Amniotic stem cell (primary cell): ENCODE results near the gene MN1.

Source experiments
- DNase-seq: peaks from one replicate; lab custom pipeline; 2025; lab: John Stamatoyannopoulos, UW

MN1 gene

DNA sequence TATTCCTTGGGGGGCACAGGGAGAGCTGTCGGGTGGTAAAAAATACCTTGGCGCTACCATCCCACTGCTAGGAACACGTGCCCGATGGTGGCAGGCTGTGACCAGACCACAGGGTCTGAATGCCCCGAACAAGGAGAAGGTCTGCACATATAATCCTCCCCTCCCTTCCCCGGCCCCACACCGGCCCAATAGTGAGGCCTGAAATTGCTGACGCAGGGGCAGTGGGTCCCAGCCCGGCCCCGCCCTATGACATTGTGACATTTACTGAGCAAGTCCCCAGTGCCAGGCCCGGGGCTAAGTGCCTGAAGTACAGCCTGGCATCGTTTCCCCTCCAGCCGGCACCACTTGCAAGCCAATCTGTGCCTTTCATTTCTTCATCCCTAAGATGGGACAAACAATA, 19.5 kb downstream of the MN1 start:
- no peak for DNase-seq

DNA sequence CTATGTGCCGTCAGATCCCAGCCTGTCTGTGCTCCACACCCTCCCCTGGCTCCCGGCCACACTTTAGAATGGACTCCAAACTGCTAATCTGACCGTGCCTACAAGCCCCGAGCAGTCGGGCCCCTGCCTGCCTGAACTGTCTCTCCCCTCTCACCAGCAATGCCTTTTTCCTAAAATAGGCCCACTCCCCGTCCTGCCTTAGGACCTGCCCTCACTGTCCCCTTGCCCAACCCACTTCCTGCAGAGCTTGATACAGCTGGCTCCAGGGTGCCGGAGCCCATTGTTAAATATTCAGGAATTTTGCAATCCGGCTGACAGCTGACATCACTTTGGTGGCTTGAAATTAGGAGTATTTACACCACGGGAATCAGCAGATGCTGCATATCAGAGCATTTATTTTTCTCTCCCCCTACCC, 21.4 kb downstream of the MN1 start:
- DNase-seq: no peak

DNA sequence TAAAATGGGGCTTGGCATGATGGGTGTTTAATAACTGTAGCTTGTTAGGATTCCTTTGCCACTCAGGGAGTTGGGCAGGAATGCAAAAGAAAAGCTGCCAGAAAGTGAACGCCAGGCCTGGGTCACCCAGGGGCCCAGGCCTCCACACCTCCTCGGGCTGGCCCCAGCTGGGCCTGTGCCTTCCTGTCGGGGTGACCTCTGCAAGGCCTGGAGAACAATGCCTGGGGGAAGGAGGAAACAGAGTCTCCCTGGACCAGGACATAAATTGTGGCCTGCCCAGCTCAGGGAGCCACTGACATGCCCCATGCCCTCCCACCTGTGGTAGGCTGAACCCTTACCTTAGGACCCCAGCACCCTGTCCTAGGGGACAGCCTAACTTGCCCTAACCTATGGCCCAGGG, 21.9 kb downstream of the MN1 start:
- DNase-seq: no peak

DNA sequence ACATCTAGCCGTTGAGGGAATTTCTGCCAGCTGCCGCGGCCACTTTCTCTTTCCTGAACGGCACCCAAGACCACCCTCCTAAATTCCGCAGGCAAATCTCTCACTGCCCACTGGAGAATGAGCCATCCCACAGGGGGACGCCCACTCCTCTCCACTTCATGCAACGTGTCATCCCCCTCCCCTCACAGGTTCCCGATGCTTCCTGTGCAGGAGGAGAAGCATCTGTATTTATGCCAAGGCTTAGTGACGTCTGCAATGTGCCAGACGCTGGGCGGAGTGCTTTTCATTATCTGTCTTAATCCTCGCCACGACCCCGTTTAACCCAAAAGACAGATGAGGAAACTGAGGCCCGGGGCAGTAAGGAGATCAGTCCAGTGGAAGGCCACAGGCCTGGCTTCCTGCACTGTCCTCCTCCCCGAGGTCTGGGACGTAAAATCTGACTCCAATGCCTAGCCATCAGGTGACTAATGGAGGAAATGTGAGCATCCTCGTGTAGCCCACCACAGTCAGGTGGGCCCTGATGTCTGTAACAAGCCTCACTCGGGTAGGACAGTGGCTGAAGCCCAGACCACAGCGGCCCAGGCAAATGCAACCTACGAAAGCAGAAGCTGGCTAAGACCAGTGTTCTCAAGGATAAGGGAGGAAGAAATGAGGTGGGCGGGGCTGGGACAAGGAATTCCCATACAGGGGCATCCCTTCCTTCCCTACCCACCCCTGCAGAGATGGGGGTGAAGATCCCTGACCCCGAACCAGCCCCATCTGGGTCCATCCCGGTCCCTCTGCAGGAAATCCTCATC, 23.1 kb downstream of the MN1 start:
- DNase-seq: no peak

DNA sequence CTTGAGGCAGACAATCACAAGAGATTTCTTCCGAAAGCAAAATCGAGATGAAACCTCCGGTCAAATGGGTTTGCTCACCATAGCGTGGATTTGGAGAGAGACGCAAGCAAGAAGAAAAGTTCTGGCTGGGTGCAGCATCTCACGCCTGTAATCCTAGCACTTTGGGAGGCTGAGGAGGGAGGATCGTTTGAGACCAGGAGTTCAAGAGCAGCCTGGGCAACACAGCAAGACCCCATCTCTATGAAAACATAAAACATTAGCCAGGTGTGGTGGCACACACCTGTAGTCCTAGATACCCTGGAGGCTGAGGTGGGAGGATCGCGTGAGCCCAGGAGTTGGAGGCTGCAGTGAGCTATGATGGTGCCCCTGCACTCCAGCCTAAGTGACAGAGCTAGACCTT, 24.4 kb downstream of the MN1 start:
- no peak for DNase-seq

- no peak for DNase-seq
These were observed 25.0 kb downstream of the MN1 start for GRCh38 chr22:27776650-27776958.

DNA sequence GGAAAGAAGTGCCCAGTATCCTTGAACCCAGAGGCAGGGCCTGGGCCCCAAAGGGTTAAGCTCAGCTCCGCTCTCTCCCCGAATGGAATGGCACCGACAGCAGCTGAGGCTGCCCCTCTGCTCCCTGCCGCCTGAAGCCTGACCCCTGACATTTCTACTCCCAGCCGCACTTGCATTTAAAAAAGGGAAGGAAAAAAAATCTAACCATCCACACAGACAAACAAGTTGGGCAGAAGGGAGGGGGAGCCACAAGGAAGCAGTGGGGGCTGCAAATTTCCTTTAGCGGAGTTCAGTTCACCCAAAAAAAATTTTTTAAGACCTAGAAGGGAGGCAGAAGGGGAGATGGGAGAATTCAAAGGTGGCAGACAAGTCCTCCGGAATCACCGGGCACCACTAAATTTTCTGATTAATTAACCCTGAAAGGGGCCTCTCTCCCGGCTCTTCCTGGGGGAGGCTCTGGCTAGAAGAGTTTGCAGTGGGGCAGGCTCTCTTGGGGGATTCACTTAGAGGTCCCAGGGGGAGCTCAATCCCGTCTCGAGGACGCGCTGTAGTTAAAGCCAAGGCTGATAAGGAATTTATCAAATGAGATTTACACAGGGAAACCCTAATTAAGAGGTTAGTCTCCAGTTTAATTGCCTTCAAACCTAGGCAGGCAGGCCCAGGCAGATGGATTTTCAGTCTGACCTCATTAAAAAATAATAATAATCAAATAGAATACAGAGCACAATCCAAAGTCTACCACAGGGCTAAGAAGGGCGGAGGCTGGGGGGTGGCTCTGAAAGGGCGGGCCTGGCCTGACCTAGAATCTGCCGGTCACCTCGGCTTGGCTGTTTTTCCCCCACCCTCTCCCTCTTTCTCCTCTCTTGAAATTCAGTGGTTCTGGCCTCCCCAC, 25.6 kb downstream of the MN1 start:
- no peak for DNase-seq

DNA sequence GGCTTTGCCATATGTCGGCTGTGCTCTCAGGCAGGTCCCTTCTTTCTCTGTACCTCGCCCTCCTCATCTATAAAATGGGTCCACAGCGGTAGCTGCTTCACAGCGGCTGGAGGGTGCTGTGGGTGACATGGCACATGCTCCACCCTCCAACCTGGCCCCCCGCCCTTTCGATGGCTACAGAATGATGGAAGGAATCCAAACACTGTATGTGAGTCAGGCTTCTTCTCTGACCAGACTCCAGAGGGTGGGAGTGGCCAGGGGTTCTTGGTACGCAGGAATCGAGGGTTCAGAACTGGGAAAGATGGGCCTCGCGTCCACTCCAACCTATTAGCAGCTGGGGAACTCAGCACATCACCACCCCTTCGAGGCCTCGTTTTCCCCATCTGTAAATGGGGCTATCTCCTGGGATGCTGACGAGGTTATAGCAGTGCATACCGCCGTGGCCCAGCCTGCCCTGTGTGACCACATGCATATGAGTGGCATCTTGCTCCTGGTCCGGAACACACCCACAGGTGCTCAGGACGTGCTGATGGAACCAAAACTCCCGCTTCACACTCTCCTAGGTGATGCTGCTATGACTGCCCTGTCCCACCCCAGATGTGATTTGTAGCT, 26.4 kb downstream of the MN1 start:
- DNase-seq: no peak

- no peak for DNase-seq
These were observed 27.4 kb downstream of the MN1 start for GRCh38 chr22:27774200-27774599.

GRCh38 chr22:27772984-27773498, 28.5 kb downstream of the MN1 start:
- DNase-seq: no peak

DNA sequence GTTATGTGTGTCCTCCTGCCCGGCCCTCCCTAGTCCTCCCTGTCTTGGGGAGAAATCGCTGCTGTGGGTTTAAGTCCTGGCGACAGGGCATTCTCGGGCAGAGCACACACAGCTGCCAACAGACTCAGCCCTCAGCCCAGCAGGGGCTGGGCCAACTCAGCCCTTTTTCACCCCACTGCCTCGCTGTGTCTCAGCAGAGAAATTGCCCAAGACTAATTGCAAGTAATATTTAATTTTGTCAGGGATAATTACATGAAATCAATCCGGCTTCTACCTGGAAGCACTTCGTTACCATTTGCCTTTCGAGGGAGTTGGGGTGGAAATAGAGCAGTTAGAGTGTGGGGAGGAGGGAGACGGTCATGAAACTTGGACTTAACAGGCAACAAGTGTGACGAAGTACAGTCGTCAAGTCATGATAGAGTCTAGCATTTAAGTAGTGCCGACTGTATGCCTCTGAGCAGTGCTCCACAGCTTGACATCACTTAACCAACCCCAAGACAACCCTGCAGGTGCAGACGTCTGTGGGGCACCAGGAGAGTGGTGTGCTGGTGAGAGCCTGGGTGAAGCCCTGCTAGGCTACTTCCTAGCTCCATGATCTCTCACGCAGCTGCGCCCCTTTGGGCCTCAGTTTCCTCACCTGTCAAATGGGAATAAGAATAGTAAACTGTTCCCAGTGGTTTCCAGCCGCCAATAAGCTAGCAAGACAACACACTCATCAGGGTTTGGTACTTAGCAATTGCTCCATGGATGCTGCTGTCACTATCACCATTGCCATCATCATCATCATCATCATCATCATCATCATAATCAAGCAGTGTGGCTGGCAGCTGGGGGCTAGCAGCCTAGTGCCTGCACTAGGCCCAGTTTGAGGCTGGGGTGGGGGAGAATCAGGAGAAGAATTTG, 29.2 kb downstream of the MN1 start:
- no peak for DNase-seq

DNA sequence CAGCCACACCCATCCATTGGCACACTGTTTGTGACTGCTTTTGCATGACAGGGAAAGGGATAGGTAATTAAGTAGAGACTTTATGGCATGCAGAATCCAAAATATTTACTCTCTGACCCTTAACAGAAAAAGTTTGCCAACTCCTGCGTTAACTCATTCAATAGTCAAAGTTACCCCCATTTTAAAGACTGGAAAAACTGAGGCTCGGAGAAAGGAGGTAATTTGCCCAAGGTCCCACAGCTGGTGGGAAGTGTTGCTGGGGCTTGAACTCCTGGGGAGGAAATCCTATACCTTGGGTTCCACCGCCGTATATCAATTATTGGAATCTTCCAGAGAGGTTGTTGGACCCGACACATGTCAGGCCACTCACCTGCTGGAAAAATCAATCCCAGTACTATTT, 29.9 kb downstream of the MN1 start:
- DNase-seq: no peak

- DNase-seq: no peak
These were observed 32.5 kb downstream of the MN1 start for GRCh38 chr22:27769012-27769411.

DNA sequence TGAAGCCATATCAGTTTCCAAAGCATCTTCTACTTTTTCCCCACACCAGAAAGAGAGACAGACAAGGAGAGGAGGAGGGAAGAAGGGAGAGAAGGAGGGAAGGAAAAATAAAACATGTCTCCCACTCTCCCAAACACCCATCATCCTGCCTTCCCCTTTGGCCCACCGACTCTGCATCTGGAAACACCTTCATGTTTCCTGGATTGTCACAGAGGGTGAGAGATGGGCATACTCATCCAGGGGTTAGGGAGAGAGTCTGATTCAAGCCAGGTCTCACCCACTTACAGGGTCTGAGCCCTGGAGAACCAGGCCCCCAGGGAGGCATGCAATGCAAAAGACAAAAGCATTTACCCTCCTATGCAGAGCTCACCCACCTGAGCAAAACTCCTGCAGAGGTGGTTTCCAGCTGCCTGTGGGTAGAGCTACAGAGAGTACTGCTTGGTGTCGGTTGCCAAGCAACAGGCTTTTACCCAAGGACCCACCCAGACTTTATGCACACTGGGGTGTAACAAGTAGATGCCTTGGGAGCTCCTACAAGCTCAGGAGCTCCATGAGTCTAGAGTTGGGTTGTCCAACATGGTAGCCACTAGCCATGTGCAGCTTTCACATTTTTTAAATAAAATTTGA, 33.4 kb downstream of the MN1 start:
- no peak for DNase-seq

DNA sequence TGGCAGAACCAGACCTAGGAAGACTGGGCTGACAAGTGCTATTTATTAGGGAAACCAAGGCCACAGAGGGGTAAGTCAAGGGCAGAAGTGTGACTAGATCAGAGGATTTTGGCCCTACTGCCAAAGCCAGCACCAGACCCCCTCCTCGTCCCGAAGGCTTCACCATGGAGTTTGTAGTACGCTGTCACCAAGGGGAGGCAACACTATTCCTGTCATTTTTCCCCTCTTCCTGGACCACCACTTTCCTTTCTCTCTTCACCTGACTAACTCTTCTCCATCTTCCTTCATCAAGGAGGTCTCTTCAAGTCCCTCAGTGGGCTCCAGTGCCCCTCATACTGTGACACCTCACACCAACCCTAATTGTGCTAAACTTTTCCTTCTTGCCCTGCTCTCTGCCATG, 34.9 kb downstream of the MN1 start:
- no peak for DNase-seq

DNA sequence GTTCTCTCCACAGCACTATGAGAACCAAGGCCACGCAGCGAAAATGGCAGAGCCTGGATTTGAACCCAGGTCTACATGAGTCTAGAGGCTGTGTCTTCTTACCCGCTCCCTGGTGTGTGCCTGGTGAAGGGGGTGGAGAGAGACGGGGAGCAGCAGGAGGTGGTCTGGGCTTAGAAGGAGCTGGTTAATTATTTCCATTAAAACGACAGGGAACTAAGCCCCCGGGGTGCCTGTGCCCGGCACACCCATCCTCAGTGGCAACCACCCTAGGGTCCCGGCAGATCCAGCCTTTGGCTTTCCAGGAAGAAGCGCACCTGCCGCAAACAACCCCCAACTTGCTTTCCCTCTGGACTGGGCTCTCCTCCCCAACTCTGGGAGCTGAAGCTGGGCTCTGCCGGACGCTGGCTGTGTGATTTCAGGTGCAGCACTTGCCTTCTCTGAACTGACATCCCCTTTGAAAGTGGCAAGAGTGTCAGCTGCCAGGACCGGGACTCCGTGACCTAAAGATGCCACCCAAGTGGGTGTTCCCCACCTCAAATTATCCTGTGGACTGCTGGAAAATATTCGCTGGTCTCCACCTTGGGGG, 35.8 kb downstream of the MN1 start:
- DNase-seq: no peak

- no peak for DNase-seq
These were observed 36.8 kb downstream of the MN1 start for GRCh38 chr22:27764722-27765236.

DNA sequence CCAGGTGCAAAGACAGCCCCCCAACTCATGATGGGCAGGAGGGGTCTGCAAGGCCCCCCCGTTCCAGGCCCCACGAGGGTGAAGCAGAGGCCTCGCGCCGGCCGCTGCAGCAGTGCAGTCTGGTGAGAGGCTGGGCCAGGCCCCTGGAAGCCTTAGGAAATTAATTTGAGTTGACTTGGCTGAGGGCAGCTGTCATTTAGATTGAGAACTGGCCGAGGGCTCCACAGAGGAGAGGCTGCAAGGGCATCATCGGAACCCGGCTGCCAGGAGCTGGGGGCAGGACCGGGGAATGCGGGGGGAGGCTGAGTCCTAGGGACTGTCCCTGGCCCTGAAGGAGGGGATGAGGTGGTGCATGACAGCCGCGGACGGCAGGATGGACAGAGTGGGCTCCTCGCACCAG, 39.9 kb downstream of the MN1 start:
- DNase-seq: no peak

- no peak for DNase-seq
These were observed 40.6 kb downstream of the MN1 start for GRCh38 chr22:27761000-27761399.

- no peak for DNase-seq
These were observed 41.1 kb downstream of the MN1 start for GRCh38 chr22:27760474-27760873.
